GM23338 (cell line): Measurements from ENCODE around the gene RNGTT. TPM values are rescaled to one million over a fixed set of nuclear protein-coding genes. Genes with fewer than 3 reads are reported as not detected.

Source experiments
- ATAC-seq: fragments of 200-7000 bp; cut with Tn5 transposase; 3 replicates; pipeline ENCODE4 v1.9.1; 2020
- DNase-seq: peaks from one replicate; pipeline ENCODE4 v3.0.0-alpha.2; 2015; ENCODE audit warnings: low spot score
- H2AFZ ChIP-seq: fragments of 200-600 bp; sonication (generic); 2 replicates; pipeline ENCODE4 v1.8.0; 2016; ENCODE audit warnings: antibody characterized with exemption, mild to moderate bottlenecking, moderate library complexity
- H3F3A ChIP-seq: fragments of 200-600 bp; sonication (generic); replicated peaks from 2 replicates; pipeline ENCODE4 v1.8.0; 2017; ENCODE audit warnings: antibody characterized with exemption, mixed run types, low read depth
- H3K27ac ChIP-seq: fragments of 200-600 bp; sonication (generic); 2 replicates; pipeline ENCODE4 v1.6.1; 2016; ENCODE audit warnings: low read depth
- H3K27me3 ChIP-seq: fragments of 200-600 bp; sonication (generic); 2 replicates; pipeline ENCODE4 v1.8.0; 2016; ENCODE audit warnings: mild to moderate bottlenecking, mixed run types, moderate library complexity; ENCODE audit not compliant: insufficient read depth
- H3K36me3 ChIP-seq: fragments of 200-600 bp; sonication (generic); 2 replicates; pipeline ENCODE4 v1.8.0; 2016; ENCODE audit warnings: mild to moderate bottlenecking; ENCODE audit not compliant: insufficient read depth
- H3K4me1 ChIP-seq: fragments of 200-600 bp; sonication (generic); 2 replicates; pipeline ENCODE4 v1.8.0; 2016; ENCODE audit warnings: mild to moderate bottlenecking, moderate library complexity; ENCODE audit not compliant: insufficient read depth
- H3K4me2 ChIP-seq: fragments of 200-600 bp; sonication (generic); 2 replicates; pipeline ENCODE4 v1.7.1; 2017; ENCODE audit warnings: mixed run types
- H3K4me3 ChIP-seq: fragments of 200-600 bp; sonication (generic); 2 replicates; pipeline ENCODE4 v1.6.1; 2016; ENCODE audit warnings: mixed run types
- H3K79me2 ChIP-seq: fragments of 200-600 bp; sonication (generic); replicated peaks from 2 replicates; pipeline ENCODE4 v1.8.0; 2017; ENCODE audit warnings: mild to moderate bottlenecking; ENCODE audit not compliant: insufficient read depth
- H3K9me2 ChIP-seq: fragments of 200-600 bp; sonication (generic); 2 replicates; pipeline ENCODE4 v1.8.0; 2017; ENCODE audit not compliant: insufficient read depth
- H4K20me1 ChIP-seq: fragments of 200-600 bp; sonication (generic); replicated peaks from 2 replicates; pipeline ENCODE4 v1.8.0; 2017; ENCODE audit warnings: mild to moderate bottlenecking; ENCODE audit not compliant: insufficient read depth
- H3K27ac Mint-ChIP-seq: 2 replicates; pipeline ENCODE4 v1.8.0; 2020; ENCODE audit warnings: inconsistent platforms, mild to moderate bottlenecking, moderate library complexity, mixed read lengths
- H3K27me3 Mint-ChIP-seq: 3 replicates; pipeline ENCODE4 v1.8.0; 2022; ENCODE audit warnings: low read depth, mild to moderate bottlenecking, moderate library complexity, mixed read lengths, inconsistent platforms; ENCODE audit not compliant: insufficient read depth, poor library complexity
- H3K36me3 Mint-ChIP-seq: 3 replicates; pipeline ENCODE4 v1.8.0; 2021; ENCODE audit warnings: low read depth, mild to moderate bottlenecking, inconsistent platforms, moderate library complexity, mixed read lengths
- H3K4me1 Mint-ChIP-seq: 3 replicates; pipeline ENCODE4 v1.8.0; 2020; ENCODE audit warnings: mild to moderate bottlenecking, inconsistent platforms, mixed read lengths
- H3K4me3 Mint-ChIP-seq: 3 replicates; pipeline ENCODE4 v1.8.0; 2021; ENCODE audit warnings: moderate library complexity, mild to moderate bottlenecking, inconsistent platforms, mixed read lengths
- H3K9me3 Mint-ChIP-seq: 3 replicates; pipeline ENCODE4 v1.8.0; 2020; ENCODE audit warnings: moderate library complexity, mild to moderate bottlenecking, inconsistent platforms, mixed read lengths
- CREB1 ChIP-seq: fragments of 250-450 bp; sonication (Bioruptor Pico); IDR thresholded peaks from 2 replicates; pipeline ENCODE4 v1.5.0; 2020; ENCODE audit warnings: low read depth, mild to moderate bottlenecking, moderate library complexity
- EZH2 ChIP-seq: fragments of 200-600 bp; sonication (generic); IDR thresholded peaks from one replicate; pipeline ENCODE4 v1.8.0; 2017; ENCODE audit warnings: antibody characterized with exemption, mild to moderate bottlenecking, low read depth; ENCODE audit not compliant: unreplicated experiment
- EZH2phosphoT487 ChIP-seq: fragments of 200-600 bp; sonication (generic); IDR thresholded peaks from one replicate; pipeline ENCODE4 v1.8.1; 2018; ENCODE audit warnings: antibody characterized with exemption; ENCODE audit not compliant: unreplicated experiment
- JUNB ChIP-seq: IDR thresholded peaks from one replicate; pipeline ENCODE4 v1.6.1; 2016; ENCODE audit warnings: antibody characterized with exemption; ENCODE audit not compliant: unreplicated experiment
- POLR2AphosphoS5 ChIP-seq: IDR thresholded peaks from 2 replicates; pipeline ENCODE4 v1.6.1; 2016; ENCODE audit warnings: antibody characterized with exemption, low read depth
- ZNF114 ChIP-seq: fragments of 250-450 bp; sonication (Bioruptor Pico); IDR thresholded peaks from 2 replicates; pipeline ENCODE4 v1.5.0; 2020; ENCODE audit warnings: mild to moderate bottlenecking, moderate library complexity
- ZNF331 ChIP-seq: fragments of 250-450 bp; sonication (Bioruptor Pico); IDR thresholded peaks from 2 replicates; pipeline ENCODE4 v1.5.0; 2020; ENCODE audit warnings: low read depth, mild to moderate bottlenecking, moderate library complexity
- polyA plus RNA-seq: library from polyadenylated mRNA; unstranded; fragments of >200 nt; fragmentation: Nextera tagmentation; extraction: Ambion mirVana; gene quantifications from 2 replicates; pipeline ENCODE4 v1.2.1, GENCODE V29; 2016
- total RNA-seq: library from RNA; depleted of rRNA; stranded (reverse); fragments of >200 nt; shearing (Covaris generic); gene quantifications from 2 replicates; pipeline ENCODE4 v1.2.3, GENCODE V29; 2014
- TF ChIP-seq, protein P1 (sequence below), 2 experiments: fragments of 200-600 bp in 1 of 2; sonication (generic) in 1 of 2; conservative IDR thresholded peaks; 2 replicates each; pipeline versions ENCODE4 v1.5.1 to v1.6.1; 2016 to 2017; ENCODE audit warnings: antibody characterized with exemption in 2 of 2, low read depth in 2 of 2, mild to moderate bottlenecking in 2 of 2, moderate library complexity in 1 of 2
- TF ChIP-seq, protein P2 (sequence below): fragments of 250-450 bp; sonication (Bioruptor Pico); IDR thresholded peaks from 2 replicates; pipeline ENCODE4 v1.5.0; 2020; ENCODE audit warnings: mild to moderate bottlenecking, moderate library complexity
- TF ChIP-seq, protein P3 (sequence below): IDR thresholded peaks from 2 replicates; pipeline ENCODE4 v1.6.1; 2016; ENCODE audit warnings: antibody characterized with exemption

Gene RNGTT
- total and polyA plus RNA-seq, 2 experiments from 2014 or later: 11.2 to 29.2 TPM

DNA sequence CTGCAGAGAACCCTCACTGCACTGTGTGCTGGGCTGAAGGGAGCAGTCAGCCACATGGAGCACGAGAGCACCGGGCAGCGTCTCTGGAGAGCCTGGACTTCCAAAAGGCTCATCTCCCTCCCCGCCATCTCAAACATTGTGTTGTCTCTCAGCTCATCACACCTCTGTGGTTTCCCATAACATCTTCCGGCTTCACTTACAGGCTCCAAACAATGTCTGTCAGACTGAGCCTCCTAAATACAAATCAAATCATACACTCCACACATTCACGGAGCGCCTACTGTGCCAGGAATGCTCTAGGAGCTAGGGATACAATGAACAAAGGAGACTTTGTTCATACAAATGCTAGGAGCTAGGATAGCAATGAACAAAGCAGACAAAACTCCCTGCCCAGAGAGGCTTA lies 398.0 kb downstream of the RNGTT start (continued):
- TF ChIP-seq, protein P1, sequence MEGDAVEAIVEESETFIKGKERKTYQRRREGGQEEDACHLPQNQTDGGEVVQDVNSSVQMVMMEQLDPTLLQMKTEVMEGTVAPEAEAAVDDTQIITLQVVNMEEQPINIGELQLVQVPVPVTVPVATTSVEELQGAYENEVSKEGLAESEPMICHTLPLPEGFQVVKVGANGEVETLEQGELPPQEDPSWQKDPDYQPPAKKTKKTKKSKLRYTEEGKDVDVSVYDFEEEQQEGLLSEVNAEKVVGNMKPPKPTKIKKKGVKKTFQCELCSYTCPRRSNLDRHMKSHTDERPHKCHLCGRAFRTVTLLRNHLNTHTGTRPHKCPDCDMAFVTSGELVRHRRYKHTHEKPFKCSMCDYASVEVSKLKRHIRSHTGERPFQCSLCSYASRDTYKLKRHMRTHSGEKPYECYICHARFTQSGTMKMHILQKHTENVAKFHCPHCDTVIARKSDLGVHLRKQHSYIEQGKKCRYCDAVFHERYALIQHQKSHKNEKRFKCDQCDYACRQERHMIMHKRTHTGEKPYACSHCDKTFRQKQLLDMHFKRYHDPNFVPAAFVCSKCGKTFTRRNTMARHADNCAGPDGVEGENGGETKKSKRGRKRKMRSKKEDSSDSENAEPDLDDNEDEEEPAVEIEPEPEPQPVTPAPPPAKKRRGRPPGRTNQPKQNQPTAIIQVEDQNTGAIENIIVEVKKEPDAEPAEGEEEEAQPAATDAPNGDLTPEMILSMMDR (conservative IDR thresholded peaks at IDR 0.05; ENCODE audit: low read depth in 2 of 2): no peak
- no peak for TF ChIP-seq ZNF331 (CRISPR knock-in tag)
- no peak for TF ChIP-seq POLR2AphosphoS5

DNA sequence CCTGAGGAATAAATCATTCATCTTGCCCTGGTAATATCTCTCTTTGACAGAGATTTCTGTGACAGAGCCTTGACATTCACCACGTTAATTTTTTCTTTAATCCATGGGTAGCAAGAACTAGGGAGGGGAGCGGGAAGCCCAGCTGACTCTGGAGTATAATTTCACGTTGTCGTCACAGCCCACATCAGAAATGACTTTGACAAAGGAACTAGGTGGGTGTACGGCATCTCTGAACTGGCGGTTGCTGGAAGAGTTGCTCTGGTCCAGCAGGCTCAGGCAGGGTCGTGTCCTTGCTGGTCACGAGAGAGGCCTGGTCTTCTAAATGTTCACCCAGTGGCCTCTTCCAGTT lies 400.2 kb downstream of the RNGTT start:
- H3K36me3 Mint-ChIP-seq: no peaks in the 10 kb centered on the region
- H3K4me3 Mint-ChIP-seq: no peak overlapping the region
- H3K36me3 ChIP-seq: no peaks in the 10 kb centered on the region
- TF ChIP-seq ZNF114 (CRISPR knock-in tag) (no peak), CREB1 (CRISPR knock-in tag) (no peak), POLR2AphosphoS5 (no peak), JUNB (no peak), EZH2phosphoT487 (no peak), EZH2 (no peak)
- TF ChIP-seq, protein P2, sequence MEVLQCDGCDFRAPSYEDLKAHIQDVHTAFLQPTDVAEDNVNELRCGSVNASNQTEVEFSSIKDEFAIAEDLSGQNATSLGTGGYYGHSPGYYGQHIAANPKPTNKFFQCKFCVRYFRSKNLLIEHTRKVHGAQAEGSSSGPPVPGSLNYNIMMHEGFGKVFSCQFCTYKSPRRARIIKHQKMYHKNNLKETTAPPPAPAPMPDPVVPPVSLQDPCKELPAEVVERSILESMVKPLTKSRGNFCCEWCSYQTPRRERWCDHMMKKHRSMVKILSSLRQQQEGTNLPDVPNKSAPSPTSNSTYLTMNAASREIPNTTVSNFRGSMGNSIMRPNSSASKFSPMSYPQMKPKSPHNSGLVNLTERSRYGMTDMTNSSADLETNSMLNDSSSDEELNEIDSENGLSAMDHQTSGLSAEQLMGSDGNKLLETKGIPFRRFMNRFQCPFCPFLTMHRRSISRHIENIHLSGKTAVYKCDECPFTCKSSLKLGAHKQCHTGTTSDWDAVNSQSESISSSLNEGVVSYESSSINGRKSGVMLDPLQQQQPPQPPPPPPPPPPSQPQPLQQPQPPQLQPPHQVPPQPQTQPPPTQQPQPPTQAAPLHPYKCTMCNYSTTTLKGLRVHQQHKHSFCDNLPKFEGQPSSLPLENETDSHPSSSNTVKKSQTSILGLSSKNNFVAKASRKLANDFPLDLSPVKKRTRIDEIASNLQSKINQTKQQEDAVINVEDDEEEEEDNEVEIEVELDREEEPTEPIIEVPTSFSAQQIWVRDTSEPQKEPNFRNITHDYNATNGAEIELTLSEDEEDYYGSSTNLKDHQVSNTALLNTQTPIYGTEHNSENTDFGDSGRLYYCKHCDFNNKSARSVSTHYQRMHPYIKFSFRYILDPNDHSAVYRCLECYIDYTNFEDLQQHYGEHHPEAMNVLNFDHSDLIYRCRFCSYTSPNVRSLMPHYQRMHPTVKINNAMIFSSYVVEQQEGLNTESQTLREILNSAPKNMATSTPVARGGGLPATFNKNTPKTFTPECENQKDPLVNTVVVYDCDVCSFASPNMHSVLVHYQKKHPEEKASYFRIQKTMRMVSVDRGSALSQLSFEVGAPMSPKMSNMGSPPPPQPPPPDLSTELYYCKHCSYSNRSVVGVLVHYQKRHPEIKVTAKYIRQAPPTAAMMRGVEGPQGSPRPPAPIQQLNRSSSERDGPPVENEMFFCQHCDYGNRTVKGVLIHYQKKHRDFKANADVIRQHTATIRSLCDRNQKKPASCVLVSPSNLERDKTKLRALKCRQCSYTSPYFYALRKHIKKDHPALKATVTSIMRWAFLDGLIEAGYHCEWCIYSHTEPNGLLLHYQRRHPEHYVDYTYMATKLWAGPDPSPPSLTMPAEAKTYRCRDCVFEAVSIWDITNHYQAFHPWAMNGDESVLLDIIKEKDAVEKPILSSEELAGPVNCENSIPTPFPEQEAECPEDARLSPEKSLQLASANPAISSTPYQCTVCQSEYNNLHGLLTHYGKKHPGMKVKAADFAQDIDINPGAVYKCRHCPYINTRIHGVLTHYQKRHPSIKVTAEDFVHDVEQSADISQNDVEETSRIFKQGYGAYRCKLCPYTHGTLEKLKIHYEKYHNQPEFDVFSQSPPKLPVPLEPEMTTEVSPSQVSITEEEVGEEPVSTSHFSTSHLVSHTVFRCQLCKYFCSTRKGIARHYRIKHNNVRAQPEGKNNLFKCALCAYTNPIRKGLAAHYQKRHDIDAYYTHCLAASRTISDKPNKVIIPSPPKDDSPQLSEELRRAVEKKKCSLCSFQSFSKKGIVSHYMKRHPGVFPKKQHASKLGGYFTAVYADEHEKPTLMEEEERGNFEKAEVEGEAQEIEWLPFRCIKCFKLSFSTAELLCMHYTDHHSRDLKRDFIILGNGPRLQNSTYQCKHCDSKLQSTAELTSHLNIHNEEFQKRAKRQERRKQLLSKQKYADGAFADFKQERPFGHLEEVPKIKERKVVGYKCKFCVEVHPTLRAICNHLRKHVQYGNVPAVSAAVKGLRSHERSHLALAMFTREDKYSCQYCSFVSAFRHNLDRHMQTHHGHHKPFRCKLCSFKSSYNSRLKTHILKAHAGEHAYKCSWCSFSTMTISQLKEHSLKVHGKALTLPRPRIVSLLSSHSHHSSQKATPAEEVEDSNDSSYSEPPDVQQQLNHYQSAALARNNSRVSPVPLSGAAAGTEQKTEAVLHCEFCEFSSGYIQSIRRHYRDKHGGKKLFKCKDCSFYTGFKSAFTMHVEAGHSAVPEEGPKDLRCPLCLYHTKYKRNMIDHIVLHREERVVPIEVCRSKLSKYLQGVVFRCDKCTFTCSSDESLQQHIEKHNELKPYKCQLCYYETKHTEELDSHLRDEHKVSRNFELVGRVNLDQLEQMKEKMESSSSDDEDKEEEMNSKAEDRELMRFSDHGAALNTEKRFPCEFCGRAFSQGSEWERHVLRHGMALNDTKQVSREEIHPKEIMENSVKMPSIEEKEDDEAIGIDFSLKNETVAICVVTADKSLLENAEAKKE: no peak
- TF ChIP-seq, protein P1 (conservative IDR thresholded peaks at IDR 0.05; ENCODE audit: low read depth in 2 of 2): no peak
- TF ChIP-seq, protein P3, sequence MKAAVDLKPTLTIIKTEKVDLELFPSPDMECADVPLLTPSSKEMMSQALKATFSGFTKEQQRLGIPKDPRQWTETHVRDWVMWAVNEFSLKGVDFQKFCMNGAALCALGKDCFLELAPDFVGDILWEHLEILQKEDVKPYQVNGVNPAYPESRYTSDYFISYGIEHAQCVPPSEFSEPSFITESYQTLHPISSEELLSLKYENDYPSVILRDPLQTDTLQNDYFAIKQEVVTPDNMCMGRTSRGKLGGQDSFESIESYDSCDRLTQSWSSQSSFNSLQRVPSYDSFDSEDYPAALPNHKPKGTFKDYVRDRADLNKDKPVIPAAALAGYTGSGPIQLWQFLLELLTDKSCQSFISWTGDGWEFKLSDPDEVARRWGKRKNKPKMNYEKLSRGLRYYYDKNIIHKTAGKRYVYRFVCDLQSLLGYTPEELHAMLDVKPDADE: no peak

More for the DNA sequence above, 400.2 kb downstream of the RNGTT start:
- Histone ChIP-seq H3K9me2 (no peaks in the 10 kb centered on the region), H3K79me2 (no peaks in the 10 kb centered on the region), H3K4me3 (no peak overlapping the region), H3K27me3 (no peaks in the 10 kb centered on the region), H2AFZ (no peak overlapping the region), H4K20me1 (no peaks in the 10 kb centered on the region), H3F3A (no peaks in the 10 kb centered on the region), H3K4me2 (no peak overlapping the region), H3K27ac (no peak overlapping the region), H3K4me1 (0 out of 2 replicates have a peak, but pooled peaks cover 6% of the 10 kb centered on the region)
- no peak overlapping the region for H3K27ac Mint-ChIP-seq
- H3K4me1 Mint-ChIP-seq: peaks cover 28% of the 10 kb centered on the region
- H3K9me3 Mint-ChIP-seq: peaks cover 2% of the 10 kb centered on the region
- H3K27me3 Mint-ChIP-seq: peaks cover 3% of the 10 kb centered on the region
- ATAC-seq (no peak), DNase-seq (no peak)
